Caco-2 (cell line): ENCODE data around the gene NMNAT2. TPM values are rescaled to one million over a fixed set of nuclear protein-coding genes. Genes with fewer than 3 reads are reported as not detected.
"Not testable (repeated sequence)": the region's sequence is repeated elsewhere in the genome, so short reads cannot be mapped to it uniquely, and the experiment has no call there.

Source experiments
- BruUV-seq: library from RNA; stranded (reverse); fragments of 400-500 nt; replicated peaks from 2 replicates; lab custom pipeline; 2021; lab: Mats Ljungman, UMichigan
- CTCF ChIA-PET: fragments of 300-600 bp; sonication (Branson Sonifier 250); formaldehyde crosslinking; loops from one replicate; lab custom pipeline; 2022; ENCODE audit warnings: antibody characterized with exemption; lab: Charles Lee
- POLR2A ChIA-PET: fragments of 300-600 bp; sonication (Branson Sonifier 250); formaldehyde crosslinking; loops from one replicate; lab custom pipeline; 2022; ENCODE audit warnings: antibody characterized with exemption; lab: Charles Lee
- DNase-seq, 2 experiments: peaks; one replicate each; pipeline versions ENCODE4 v3.0.0 to v3.0.0-alpha.2; 2020 to 2022
- H3K27me3 ChIP-seq: replicated peaks from 2 replicates; pipeline ENCODE4 v1.6.0; 2011; ENCODE audit warnings: low read length; ENCODE audit not compliant: control insufficient read depth, insufficient read depth
- H3K36me3 ChIP-seq: 2 replicates; pipeline ENCODE4 v1.5.1; 2011; ENCODE audit warnings: low read length; ENCODE audit not compliant: control insufficient read depth, insufficient read depth
- H3K4me1 ChIP-seq: fragments of 250-450 bp; sonication (Bioruptor Pico); 2 replicates; pipeline ENCODE4 v1.5.1; 2020; ENCODE audit warnings: mild to moderate bottlenecking
- H3K4me3 ChIP-seq: 2 replicates; pipeline ENCODE4 v1.5.1; 2011; ENCODE audit warnings: low read depth, mild to moderate bottlenecking, control low read depth, low read length
- H3K9me3 ChIP-seq: fragments of 250-450 bp; sonication (Bioruptor Pico); 2 replicates; pipeline ENCODE4 v1.5.1; 2020; ENCODE audit warnings: mild to moderate bottlenecking, moderate library complexity
- H3K27ac Mint-ChIP-seq: one replicate; pipeline ENCODE4 v1.8.0; 2022; ENCODE audit warnings: mixed read lengths; ENCODE audit not compliant: unreplicated experiment
- H3K27me3 Mint-ChIP-seq: one replicate; pipeline ENCODE4 v1.8.0; 2022; ENCODE audit warnings: mixed read lengths; ENCODE audit not compliant: insufficient read depth, unreplicated experiment
- H3K36me3 Mint-ChIP-seq: one replicate; pipeline ENCODE4 v1.8.0; 2022; ENCODE audit warnings: mild to moderate bottlenecking, mixed read lengths; ENCODE audit not compliant: insufficient read depth, unreplicated experiment
- H3K4me1 Mint-ChIP-seq: one replicate; pipeline ENCODE4 v1.8.0; 2022; ENCODE audit warnings: low read depth, mixed read lengths; ENCODE audit not compliant: unreplicated experiment
- H3K4me3 Mint-ChIP-seq: one replicate; pipeline ENCODE4 v1.8.0; 2022; ENCODE audit warnings: mild to moderate bottlenecking, moderate library complexity, mixed read lengths; ENCODE audit not compliant: unreplicated experiment
- H3K9me3 Mint-ChIP-seq: one replicate; pipeline ENCODE4 v1.8.0; 2022; ENCODE audit warnings: mixed read lengths; ENCODE audit not compliant: unreplicated experiment
- CTCF ChIP-seq, 2 experiments: fragments of 200-600 bp in 1 of 2; IDR thresholded peaks; 1 replicate in 1 of 2; 2 replicates in 1 of 2; pipeline versions ENCODE4 v1.5.1 to v1.8.0; 2011 to 2022; ENCODE audit warnings: antibody characterized with exemption in 1 of 2, control low read depth in 1 of 2, inconsistent platforms in 1 of 2, low read depth in 1 of 2, low read length in 1 of 2, mild to moderate bottlenecking in 1 of 2, moderate library complexity in 1 of 2; ENCODE audit not compliant: insufficient read depth in 1 of 2, severe bottlenecking in 1 of 2, unreplicated experiment in 1 of 2
- intact Hi-C: fragments of 100-400 bp; cut with micrococcal nuclease; formaldehyde crosslinking; loops from one replicate; pipeline ENCODE4 v1.10.0; 2022; ENCODE audit not compliant: unreplicated experiment
- total RNA-seq: library from RNA; stranded (reverse); gene quantifications from 2 replicates; pipeline ENCODE4 v1.2.3, GENCODE V29; 2022

Gene NMNAT2
- total RNA-seq, 1 experiment from 2014 or later: 16.4 TPM

GRCh38 chr1:183243161-183244050 lies 174.8 kb downstream of the NMNAT2 start:
- DNase-seq: peak; percentile 23 to 59
- Mint-ChIP-seq H3K27me3 (no peaks in the 10 kb centered on the region), H3K4me1 (no peaks in the 10 kb centered on the region), H3K9me3 (no peaks in the 10 kb centered on the region), H3K27ac (no peak overlapping the region), H3K4me3 (no peak overlapping the region), H3K36me3 (peaks cover 36% of the 10 kb centered on the region)
- POLR2A ChIA-PET: no interaction called here
- TSS peak; percentile 65 for BruUV-seq
- no peaks in the 10 kb centered on the region for H3K4me1 ChIP-seq
- no peaks in the 10 kb centered on the region for H3K36me3 ChIP-seq
- no peaks in the 10 kb centered on the region for H3K9me3 ChIP-seq
- H3K27me3 ChIP-seq: no peaks in the 10 kb centered on the region
- H3K4me3 ChIP-seq: no peak overlapping the region
- intact Hi-C loops: no loop called here
- CTCF ChIA-PET: no interaction called here
- no peak for TF ChIP-seq CTCF (IDR thresholded peaks at IDR 0.05; ENCODE audit: insufficient read depth in 1 of 2, low read depth in 1 of 2, low read length in 1 of 2, severe bottlenecking in 1 of 2, unreplicated experiment in 1 of 2)

DNA sequence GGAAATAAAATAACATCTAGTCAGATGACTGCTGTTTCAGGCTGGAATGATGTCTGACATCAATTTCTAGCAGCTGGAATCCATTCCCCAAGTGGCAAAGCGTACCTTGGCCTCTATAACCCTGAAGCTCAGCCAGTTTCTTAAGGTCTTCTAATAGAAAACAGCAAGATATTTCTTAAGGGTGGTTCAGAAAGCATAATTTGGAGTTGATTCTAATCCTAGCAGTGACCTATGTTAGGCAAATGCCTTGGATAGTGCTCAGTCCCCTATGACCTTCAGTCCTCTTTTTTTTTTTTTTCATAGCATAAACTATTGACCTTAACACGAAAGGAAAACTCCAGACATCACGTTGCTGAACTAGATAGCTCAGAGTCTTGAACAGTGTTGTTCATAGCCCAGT lies 175.6 kb downstream of the NMNAT2 start:
- no peak for DNase-seq
- Histone ChIP-seq H3K27me3 (no peaks in the 10 kb centered on the region), H3K9me3 (no peaks in the 10 kb centered on the region), H3K36me3 (no peaks in the 10 kb centered on the region), H3K4me1 (no peaks in the 10 kb centered on the region), H3K4me3 (no peak overlapping the region)
- TF ChIP-seq CTCF (IDR thresholded peaks at IDR 0.05; ENCODE audit: insufficient read depth in 1 of 2, low read depth in 1 of 2, low read length in 1 of 2, severe bottlenecking in 1 of 2, unreplicated experiment in 1 of 2): no peak
- ChIA-PET POLR2A (no interaction called here), CTCF (no interaction called here)
- intact Hi-C loops: no loop called here
- no TSS peak for BruUV-seq
- H3K4me3 Mint-ChIP-seq: no peak overlapping the region
- no peaks in the 10 kb centered on the region for H3K9me3 Mint-ChIP-seq
- H3K36me3 Mint-ChIP-seq: peaks cover 36% of the 10 kb centered on the region
- no peaks in the 10 kb centered on the region for H3K27me3 Mint-ChIP-seq
- H3K27ac Mint-ChIP-seq: no peak overlapping the region
- no peaks in the 10 kb centered on the region for H3K4me1 Mint-ChIP-seq

DNA sequence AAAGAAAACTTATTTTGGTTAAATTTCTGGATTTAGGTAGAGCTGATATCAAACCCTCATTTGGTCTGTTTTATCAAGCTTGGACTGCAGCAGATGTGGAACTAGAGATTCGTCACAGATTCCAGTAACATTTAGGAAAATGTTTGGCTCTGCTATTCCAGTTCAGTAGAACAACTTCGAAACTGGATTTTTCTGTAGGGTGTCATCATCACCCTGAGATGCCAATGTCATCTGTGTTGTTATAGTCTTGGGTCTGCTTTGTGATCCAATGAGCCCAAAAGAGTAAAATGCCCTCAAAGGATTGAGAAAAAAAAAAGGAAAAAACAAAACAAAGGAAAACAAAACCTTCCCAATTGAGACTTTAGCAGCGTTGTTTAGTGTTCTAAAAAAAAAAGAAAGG lies 176.7 kb downstream of the NMNAT2 start:
- no peak for TF ChIP-seq CTCF (IDR thresholded peaks at IDR 0.05; ENCODE audit: insufficient read depth in 1 of 2, low read depth in 1 of 2, low read length in 1 of 2, severe bottlenecking in 1 of 2, unreplicated experiment in 1 of 2)
- H3K36me3 ChIP-seq: no peaks in the 10 kb centered on the region

DNA sequence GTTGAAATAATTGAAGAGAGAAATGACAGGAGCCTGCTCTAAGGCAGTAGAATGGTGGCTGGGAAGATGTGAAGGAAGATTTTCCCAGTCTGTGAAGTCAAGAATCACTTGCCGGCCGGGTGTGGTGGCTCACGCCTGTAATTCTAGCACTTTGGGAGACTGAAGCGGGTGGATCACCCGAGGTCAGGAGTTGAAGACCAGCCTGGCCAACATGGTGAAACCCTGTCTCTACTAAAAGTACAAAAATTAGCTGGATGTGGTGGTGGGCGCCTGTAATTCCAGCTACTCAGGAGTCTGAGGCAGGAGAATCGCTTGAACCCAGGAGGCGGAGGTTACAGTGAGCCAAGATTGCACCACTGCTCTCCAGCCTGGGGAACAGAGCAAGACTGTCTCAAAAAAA lies 177.3 kb downstream of the NMNAT2 start:
- H3K9me3 Mint-ChIP-seq, H3K27me3 ChIP-seq, H3K27me3 Mint-ChIP-seq, intact Hi-C loops, H3K4me3 ChIP-seq, BruUV-seq, POLR2A ChIA-PET, DNase-seq, H3K36me3 ChIP-seq, H3K4me1 Mint-ChIP-seq, H3K27ac Mint-ChIP-seq, H3K9me3 ChIP-seq, H3K4me3 Mint-ChIP-seq: not testable (repeated sequence)
- peaks cover 41% of the 10 kb centered on the region for H3K36me3 Mint-ChIP-seq
- CTCF ChIA-PET: interaction anchor here (0.7 kb wide), 2 partner anchors 42 to 1139 kb away, joined by 3 to 5 read pairs; no protein-coding TSS in a partner anchor
- H3K4me1 ChIP-seq: peaks cover 16% of the 10 kb centered on the region

More for the DNA sequence above, 176.7 kb downstream of the NMNAT2 start:
- Histone ChIP-seq H3K4me1 (peaks cover 9% of the 10 kb centered on the region), H3K4me3 (no peak overlapping the region), H3K27me3 (no peaks in the 10 kb centered on the region), H3K9me3 (no peaks in the 10 kb centered on the region)
- no peak overlapping the region for H3K27ac Mint-ChIP-seq
- H3K4me3 Mint-ChIP-seq: no peak overlapping the region
- H3K9me3 Mint-ChIP-seq: no peaks in the 10 kb centered on the region
- intact Hi-C loops: no loop called here
- BruUV-seq: no TSS peak
- peaks cover 41% of the 10 kb centered on the region for H3K36me3 Mint-ChIP-seq
- no peaks in the 10 kb centered on the region for H3K4me1 Mint-ChIP-seq
- POLR2A ChIA-PET: no interaction called here
- H3K27me3 Mint-ChIP-seq: no peaks in the 10 kb centered on the region
- no peak for DNase-seq
- CTCF ChIA-PET: interaction anchor here (0.7 kb wide), 2 partner anchors 41 to 1138 kb away, joined by 3 to 5 read pairs; no protein-coding TSS in a partner anchor
